ENCODE measurements around the gene ACOT6. TPM values are rescaled to one million over a fixed set of nuclear protein-coding genes. Genes with fewer than 3 reads are reported as not detected.
"Not testable (repeated sequence)": the region's sequence is repeated elsewhere in the genome, so short reads cannot be mapped to it uniquely, and the experiment has no call there.

ACOT6 gene
- polyA plus RNA-seq, 2 of the 4 experiments (the other 2 are of a cell fraction) = not detected

DNA sequence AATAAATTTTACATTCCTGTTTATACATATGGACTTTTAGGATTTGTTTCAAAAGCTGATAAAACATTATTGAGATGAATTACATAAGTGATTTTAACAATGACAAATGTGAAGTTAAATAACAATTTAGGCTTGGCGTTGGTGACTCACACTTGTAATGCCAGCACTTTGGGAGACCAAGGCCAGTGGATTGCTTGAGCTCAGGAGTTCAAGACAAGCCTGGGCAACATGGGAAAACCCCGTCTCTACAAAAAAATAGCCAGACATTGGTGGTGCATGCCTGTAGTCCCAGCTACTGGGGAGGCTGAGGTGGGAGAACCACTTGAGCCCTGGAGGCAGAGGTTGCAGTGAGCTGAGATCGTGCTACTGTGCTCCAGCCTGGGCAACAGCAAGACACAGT, 35.9 kb upstream of the ACOT6 start:
- ChIA-PET CTCF (interaction anchor here (0.6 to 1.4 kb wide), 3 partner anchors 15 to 114 kb away, joined by 3 to 5 read pairs (median 3); partner anchors contain the start of gene ACOT4), POLR2A (interaction anchor here (0.7 kb wide), 1 partner anchor 118 kb away, joined by 3 read pairs; the partner anchor contains the start of gene NUMB)
- Histone ChIP-seq H3K4me2 (peak overlapping the region; percentile 42; the same call in 2 of the 3 replicates), H3K27ac (peak overlapping the region; percentile 43 to 64; a peak in 2 of 6 replicates), H3K9me3 (no peaks in the 10 kb centered on the region), H3K4me3 (no peak overlapping the region), H3K4me1 (peaks cover 18% of the 10 kb centered on the region)
- no peak for TF ChIP-seq FOSL2 (IDR thresholded peaks at IDR 0.05)
- peak; percentile 36; the same call in 1 of the 2 replicates for TF ChIP-seq FOSL2 (CRISPR knock-in tag; IDR thresholded peaks at IDR 0.05)
- TF ChIP-seq, protein P1, sequence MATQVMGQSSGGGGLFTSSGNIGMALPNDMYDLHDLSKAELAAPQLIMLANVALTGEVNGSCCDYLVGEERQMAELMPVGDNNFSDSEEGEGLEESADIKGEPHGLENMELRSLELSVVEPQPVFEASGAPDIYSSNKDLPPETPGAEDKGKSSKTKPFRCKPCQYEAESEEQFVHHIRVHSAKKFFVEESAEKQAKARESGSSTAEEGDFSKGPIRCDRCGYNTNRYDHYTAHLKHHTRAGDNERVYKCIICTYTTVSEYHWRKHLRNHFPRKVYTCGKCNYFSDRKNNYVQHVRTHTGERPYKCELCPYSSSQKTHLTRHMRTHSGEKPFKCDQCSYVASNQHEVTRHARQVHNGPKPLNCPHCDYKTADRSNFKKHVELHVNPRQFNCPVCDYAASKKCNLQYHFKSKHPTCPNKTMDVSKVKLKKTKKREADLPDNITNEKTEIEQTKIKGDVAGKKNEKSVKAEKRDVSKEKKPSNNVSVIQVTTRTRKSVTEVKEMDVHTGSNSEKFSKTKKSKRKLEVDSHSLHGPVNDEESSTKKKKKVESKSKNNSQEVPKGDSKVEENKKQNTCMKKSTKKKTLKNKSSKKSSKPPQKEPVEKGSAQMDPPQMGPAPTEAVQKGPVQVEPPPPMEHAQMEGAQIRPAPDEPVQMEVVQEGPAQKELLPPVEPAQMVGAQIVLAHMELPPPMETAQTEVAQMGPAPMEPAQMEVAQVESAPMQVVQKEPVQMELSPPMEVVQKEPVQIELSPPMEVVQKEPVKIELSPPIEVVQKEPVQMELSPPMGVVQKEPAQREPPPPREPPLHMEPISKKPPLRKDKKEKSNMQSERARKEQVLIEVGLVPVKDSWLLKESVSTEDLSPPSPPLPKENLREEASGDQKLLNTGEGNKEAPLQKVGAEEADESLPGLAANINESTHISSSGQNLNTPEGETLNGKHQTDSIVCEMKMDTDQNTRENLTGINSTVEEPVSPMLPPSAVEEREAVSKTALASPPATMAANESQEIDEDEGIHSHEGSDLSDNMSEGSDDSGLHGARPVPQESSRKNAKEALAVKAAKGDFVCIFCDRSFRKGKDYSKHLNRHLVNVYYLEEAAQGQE (IDR thresholded peaks at IDR 0.05) = no peak
- TF ChIP-seq CEBPB (IDR thresholded peaks at IDR 0.05) = no peak
- TF ChIP-seq RFX5 (IDR thresholded peaks at IDR 0.05) = no peak
- no peak for TF ChIP-seq RAD21 (conservative IDR thresholded peaks at IDR 0.05 in 1 of 2, IDR thresholded peaks at IDR 0.05 in 1 of 2)
- TF ChIP-seq TP53 (CRISPR knock-in tag; IDR thresholded peaks at IDR 0.05) = no peak
- DNase-seq (ENCODE audit: low read depth in 1 of 2, low spot score in 1 of 2) (peak in 1 of 2 experiments; percentile 22), FAIRE-seq (no peak), ATAC-seq (peak in 1 of 2 experiments; percentile 19; a peak in 1 of 6 replicates)
- WGBS (ENCODE audit: missing lambda C conversion rate) = 73% methylated on average over 3 of the region's 3 CpGs

DNA sequence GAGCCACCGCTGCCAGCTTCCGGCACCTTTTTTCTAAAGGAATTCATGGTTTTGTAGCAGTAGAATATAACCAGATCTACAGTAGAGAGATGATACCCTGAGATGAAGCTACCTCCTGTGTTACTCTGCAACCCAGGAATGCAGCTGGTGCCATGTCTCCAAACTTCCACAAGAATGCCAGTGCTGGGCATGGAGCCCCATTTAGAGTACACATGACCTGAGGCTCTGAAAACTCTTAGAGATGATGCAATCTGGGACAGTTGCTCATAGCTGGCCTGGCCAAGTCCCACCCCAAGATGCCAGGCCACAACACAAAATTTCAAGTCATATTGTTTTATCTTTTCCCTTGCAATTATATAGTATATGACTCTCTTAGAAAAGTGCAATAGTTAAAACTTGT, 35.1 kb upstream of the ACOT6 start:
- FAIRE-seq; H3K4me3 ChIP-seq; H3K4me2 ChIP-seq; H3K9me3 ChIP-seq; DNase-seq (ENCODE audit: low read depth in 1 of 2, low spot score in 1 of 2); POLR2A ChIA-PET: not testable (repeated sequence)
- peak overlapping the region in 1 of 2 experiments; percentile 80; a peak in 2 of 6 replicates for H3K27ac ChIP-seq
- CTCF ChIA-PET = interaction anchor here (1.0 to 1.4 kb wide), 2 partner anchors 10 to 15 kb away, joined by 3 to 4 read pairs; partner anchors contain the start of gene ACOT4
- peaks cover 18% of the 10 kb centered on the region for H3K4me1 ChIP-seq
- 100% methylated on average over 2 of the region's 2 CpGs for WGBS (ENCODE audit: missing lambda C conversion rate)
- ATAC-seq = peak; percentile 67 to 75; a peak in 5 of 6 replicates

DNA sequence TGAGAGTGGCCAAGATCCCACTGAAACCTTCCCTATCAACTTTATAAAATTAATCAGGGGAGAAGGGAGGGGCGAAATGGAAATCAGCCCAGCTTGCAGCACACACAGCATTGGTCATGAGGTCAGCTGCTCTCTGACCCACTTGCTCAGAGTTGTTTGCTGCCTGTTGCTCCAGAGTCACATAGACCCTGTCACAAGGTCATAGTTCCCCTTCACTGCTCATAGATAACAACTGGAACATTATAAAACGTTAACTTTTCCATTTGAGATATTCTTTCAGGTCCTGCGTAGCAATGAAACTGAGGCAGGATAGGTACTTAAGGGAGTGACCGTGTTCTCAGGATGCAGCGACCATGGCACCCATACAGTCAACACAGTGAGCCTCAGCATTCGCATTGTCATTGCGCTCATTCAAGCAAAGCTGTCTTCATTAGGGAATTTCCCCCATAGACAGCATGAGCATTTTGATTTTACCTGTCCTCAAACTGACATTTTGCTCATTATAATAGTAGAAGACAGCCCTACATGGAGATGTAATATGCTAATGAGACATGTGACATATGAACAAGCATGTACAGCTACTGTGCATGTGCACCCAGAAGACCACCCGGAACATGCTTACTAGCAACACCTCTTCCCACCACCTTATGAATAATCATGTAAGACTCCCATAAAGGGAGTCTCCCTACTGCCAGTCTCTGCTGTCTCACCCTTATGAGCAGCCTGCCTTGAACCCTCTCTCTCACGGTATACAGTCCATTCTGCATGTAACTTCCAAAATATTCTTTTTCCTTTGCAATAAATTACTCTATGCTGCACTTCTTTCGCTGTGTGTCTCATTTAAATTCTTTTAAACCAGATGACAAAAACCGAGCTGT, 30.0 kb upstream of the ACOT6 start:
- POLR2A ChIA-PET = not testable (repeated sequence)

DNA sequence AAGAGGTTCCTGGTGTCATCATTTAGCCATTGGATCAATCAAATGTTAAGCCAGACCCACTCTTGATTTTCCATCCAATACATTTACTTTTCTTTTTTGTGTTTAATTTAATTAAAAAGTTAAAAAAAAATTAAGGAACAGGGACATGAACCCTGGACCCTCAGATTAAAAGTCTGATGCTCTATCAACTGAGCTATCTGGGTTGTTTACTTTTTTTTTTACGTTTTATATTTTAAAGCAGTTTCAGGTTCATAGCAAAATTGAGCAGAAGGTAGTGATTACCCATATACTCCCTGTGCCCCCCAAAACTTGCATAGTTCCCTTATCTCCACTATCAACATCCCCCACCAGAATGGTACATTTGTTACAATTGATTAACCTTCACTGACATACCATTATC, 23.6 kb upstream of the ACOT6 start:
- CTCF ChIA-PET = interaction anchor here (1.4 kb wide), 1 partner anchor 24 kb away, joined by 3 read pairs; the partner anchor contains the start of gene ACOT6
- H3K4me3 ChIP-seq = no peak overlapping the region
- TF ChIP-seq, protein P2, sequence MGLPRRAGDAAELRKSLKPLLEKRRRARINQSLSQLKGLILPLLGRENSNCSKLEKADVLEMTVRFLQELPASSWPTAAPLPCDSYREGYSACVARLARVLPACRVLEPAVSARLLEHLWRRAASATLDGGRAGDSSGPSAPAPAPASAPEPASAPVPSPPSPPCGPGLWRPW (IDR thresholded peaks at IDR 0.05) = no peak
- TF ChIP-seq, protein P3, sequence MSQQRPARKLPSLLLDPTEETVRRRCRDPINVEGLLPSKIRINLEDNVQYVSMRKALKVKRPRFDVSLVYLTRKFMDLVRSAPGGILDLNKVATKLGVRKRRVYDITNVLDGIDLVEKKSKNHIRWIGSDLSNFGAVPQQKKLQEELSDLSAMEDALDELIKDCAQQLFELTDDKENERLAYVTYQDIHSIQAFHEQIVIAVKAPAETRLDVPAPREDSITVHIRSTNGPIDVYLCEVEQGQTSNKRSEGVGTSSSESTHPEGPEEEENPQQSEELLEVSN (IDR thresholded peaks at IDR 0.05; ENCODE audit: borderline replicate concordance, low read depth) = no peak
- TF ChIP-seq JUN (IDR thresholded peaks at IDR 0.05) = no peak
- no peak for TF ChIP-seq POLR2A (IDR thresholded peaks at IDR 0.05; ENCODE audit: low read length)
- no peak overlapping the region for H3K27ac ChIP-seq
- H3K4me1 ChIP-seq = no peaks in the 10 kb centered on the region
- DNase-seq (ENCODE audit: low read depth in 1 of 2, low spot score in 1 of 2) (no peak), ATAC-seq (no peak), FAIRE-seq (no peak)
- POLR2A ChIA-PET = no interaction called here
- H3K4me2 ChIP-seq = no peak overlapping the region
- 49% methylated on average over 1 of the region's 1 CpG for WGBS (ENCODE audit: missing lambda C conversion rate)
- no peaks in the 10 kb centered on the region for H3K9me3 ChIP-seq

More for the DNA sequence above, 30.0 kb upstream of the ACOT6 start:
- CTCF ChIA-PET = interaction anchor here (0.6 kb wide), 1 partner anchor 1192 kb away, joined by 3 read pairs; no protein-coding TSS in a partner anchor
- H3K4me3 ChIP-seq; H3K9me3 ChIP-seq; H3K27ac ChIP-seq; H3K4me2 ChIP-seq; DNase-seq (ENCODE audit: low read depth in 1 of 2, low spot score in 1 of 2); FAIRE-seq; H3K4me1 ChIP-seq: not testable (repeated sequence)
- WGBS (ENCODE audit: missing lambda C conversion rate) = 88% methylated on average over 10 of the region's 11 CpGs
- 0 out of 6 replicates have a peak, but pooled peaks of 1 of the 2 experiments have one; percentile 26 for ATAC-seq

Data from A549 (cell line).